Suprapubic skin (tissue), 4 donors: ENCODE data around the gene SYNE1. TPM values are rescaled to one million over a fixed set of nuclear protein-coding genes. Genes with fewer than 3 reads are reported as not detected.

Experiments
- DNase-seq, 2 donors: peaks; one replicate each; pipeline ENCODE4 v3.0.0-alpha.2; 2019; ENCODE audit warnings: low spot score in 2 of 2
- H3K27ac ChIP-seq: fragments of 200-600 bp; sonication (generic); one replicate; pipeline ENCODE4 v1.5.1; 2019
- H3K27me3 ChIP-seq: fragments of 200-600 bp; sonication (generic); one replicate; pipeline ENCODE4 v1.5.1; 2019
- H3K36me3 ChIP-seq: fragments of 200-600 bp; sonication (generic); one replicate; pipeline ENCODE4 v1.5.1; 2019
- H3K4me1 ChIP-seq: fragments of 200-600 bp; sonication (generic); one replicate; pipeline ENCODE4 v1.5.1; 2019
- H3K4me3 ChIP-seq: fragments of 200-600 bp; sonication (generic); one replicate; pipeline ENCODE4 v1.5.1; 2019; ENCODE audit warnings: mild to moderate bottlenecking
- H3K9me3 ChIP-seq: fragments of 200-600 bp; sonication (generic); one replicate; pipeline ENCODE4 v1.5.1; 2019
- EP300 ChIP-seq: sonication (generic); formaldehyde crosslinking; IDR thresholded peaks from one replicate; pipeline ENCODE4 v1.6.1; 2017; ENCODE audit warnings: antibody characterized with exemption
- POLR2A ChIP-seq, 2 donors: fragments of 450-650 bp; IDR thresholded peaks; one replicate each; pipeline ENCODE4 v1.6.1; 2017; ENCODE audit warnings: antibody characterized with exemption in 2 of 2, mild to moderate bottlenecking in 2 of 2, moderate library complexity in 2 of 2
- POLR2AphosphoS5 ChIP-seq, 3 donors: sonication (generic); formaldehyde crosslinking; IDR thresholded peaks; one replicate each; pipeline ENCODE4 v1.6.1; 2017; ENCODE audit warnings: antibody characterized with exemption in 3 of 3
- WGBS: methylation state at CpG from one replicate; pipeline ENCODE4 v1.1.5; 2018; 5-methylcytosine and 5-hydroxymethylcytosine counted together
- total RNA-seq, 4 donors: library from RNA; depleted of rRNA; stranded (reverse); fragments of >200 nt; gene quantifications; one replicate each; pipeline ENCODE4 v1.1.0, GENCODE V29; 2016
- TF ChIP-seq, protein P1 (sequence below), 2 donors: fragments of 200-600 bp in 1 of 2; fragments of 450-650 bp in 1 of 2; sonication (generic) in 1 of 2; IDR thresholded peaks; one replicate each; pipeline ENCODE4 v1.5.1; 2016 to 2019; ENCODE audit warnings: antibody characterized with exemption in 2 of 2, mild to moderate bottlenecking in 1 of 2, moderate library complexity in 1 of 2

SYNE1 gene
- total RNA-seq, 4 donors from 2014 or later: 105 to 184 (median 132) TPM

DNA sequence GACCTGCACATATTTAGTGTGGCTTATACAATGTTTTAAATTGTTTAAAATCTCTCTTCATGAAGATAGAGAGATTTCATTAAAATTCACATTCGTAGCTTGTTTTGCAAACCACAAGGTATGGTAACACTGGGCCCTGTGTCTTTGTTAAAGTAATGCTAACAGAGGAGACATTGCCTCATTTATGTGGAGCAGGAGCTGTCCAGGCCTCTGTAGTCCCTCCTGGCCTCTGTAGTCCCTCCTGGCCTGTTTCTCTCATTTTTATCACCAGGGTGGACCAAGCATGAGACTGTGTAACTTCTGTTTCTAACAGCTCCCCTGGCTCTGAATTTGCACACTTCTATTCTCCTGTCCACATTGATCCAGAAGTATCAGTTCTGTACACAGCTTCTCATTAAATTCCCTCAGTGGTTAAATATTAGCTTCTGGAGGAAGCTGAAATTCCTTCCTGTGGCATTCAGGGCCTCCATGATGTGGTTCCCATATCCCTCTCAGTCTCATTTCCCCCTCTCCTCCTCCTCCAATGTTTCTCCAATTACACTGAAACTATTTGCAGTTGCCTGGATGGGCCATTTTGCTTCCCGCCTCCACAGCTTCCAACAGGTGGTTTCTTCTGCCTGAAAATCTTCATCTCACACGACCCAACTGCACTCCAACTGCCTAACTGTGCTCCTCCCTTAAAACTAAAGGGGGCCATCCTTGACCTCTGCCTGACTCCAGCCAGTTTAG lies 340.4 kb downstream of the SYNE1 start:
- TF ChIP-seq, protein P1, sequence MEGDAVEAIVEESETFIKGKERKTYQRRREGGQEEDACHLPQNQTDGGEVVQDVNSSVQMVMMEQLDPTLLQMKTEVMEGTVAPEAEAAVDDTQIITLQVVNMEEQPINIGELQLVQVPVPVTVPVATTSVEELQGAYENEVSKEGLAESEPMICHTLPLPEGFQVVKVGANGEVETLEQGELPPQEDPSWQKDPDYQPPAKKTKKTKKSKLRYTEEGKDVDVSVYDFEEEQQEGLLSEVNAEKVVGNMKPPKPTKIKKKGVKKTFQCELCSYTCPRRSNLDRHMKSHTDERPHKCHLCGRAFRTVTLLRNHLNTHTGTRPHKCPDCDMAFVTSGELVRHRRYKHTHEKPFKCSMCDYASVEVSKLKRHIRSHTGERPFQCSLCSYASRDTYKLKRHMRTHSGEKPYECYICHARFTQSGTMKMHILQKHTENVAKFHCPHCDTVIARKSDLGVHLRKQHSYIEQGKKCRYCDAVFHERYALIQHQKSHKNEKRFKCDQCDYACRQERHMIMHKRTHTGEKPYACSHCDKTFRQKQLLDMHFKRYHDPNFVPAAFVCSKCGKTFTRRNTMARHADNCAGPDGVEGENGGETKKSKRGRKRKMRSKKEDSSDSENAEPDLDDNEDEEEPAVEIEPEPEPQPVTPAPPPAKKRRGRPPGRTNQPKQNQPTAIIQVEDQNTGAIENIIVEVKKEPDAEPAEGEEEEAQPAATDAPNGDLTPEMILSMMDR (IDR thresholded peaks at IDR 0.05): no peak
- TF ChIP-seq POLR2AphosphoS5 (IDR thresholded peaks at IDR 0.05) (no peak), POLR2A (IDR thresholded peaks at IDR 0.05) (no peak), EP300 (no peak)
- Histone ChIP-seq H3K27ac (no peak overlapping the region), H3K36me3 (peaks cover 19% of the 10 kb centered on the region), H3K9me3 (no peaks in the 10 kb centered on the region), H3K27me3 (no peaks in the 10 kb centered on the region), H3K4me1 (peaks cover 6% of the 10 kb centered on the region), H3K4me3 (no peak overlapping the region)
- 83% methylated on average over 3 of the region's 3 CpGs for WGBS
- DNase-seq: no peak

DNA sequence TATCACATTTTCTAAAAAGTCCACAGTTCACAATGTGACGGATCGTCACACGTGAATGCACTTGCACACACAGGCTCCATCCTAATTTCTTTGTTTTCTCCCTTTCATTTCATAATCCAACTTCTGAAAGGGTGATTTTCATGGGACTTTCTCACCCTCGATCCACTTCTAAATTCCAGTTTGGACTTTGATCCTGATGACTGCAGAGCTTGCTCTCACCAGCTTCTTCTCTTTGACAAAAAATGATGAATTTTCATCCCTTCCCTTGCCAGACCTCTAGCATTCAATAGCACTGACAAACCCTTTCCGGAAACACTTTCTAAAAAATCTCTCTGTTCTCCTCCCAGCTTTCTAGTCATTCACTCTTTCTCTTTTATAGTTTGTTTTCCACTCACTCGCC lies 341.2 kb downstream of the SYNE1 start:
- no peak for DNase-seq
- WGBS: 87% methylated on average over 6 of the region's 6 CpGs
- Histone ChIP-seq H3K27me3 (no peaks in the 10 kb centered on the region), H3K36me3 (peaks cover 24% of the 10 kb centered on the region), H3K4me1 (no peaks in the 10 kb centered on the region), H3K4me3 (no peak overlapping the region), H3K9me3 (no peaks in the 10 kb centered on the region), H3K27ac (no peak overlapping the region)
- no peak for TF ChIP-seq POLR2AphosphoS5 (IDR thresholded peaks at IDR 0.05)
- TF ChIP-seq, protein P1 (IDR thresholded peaks at IDR 0.05): no peak
- no peak for TF ChIP-seq EP300
- no peak for TF ChIP-seq POLR2A (IDR thresholded peaks at IDR 0.05)

DNA sequence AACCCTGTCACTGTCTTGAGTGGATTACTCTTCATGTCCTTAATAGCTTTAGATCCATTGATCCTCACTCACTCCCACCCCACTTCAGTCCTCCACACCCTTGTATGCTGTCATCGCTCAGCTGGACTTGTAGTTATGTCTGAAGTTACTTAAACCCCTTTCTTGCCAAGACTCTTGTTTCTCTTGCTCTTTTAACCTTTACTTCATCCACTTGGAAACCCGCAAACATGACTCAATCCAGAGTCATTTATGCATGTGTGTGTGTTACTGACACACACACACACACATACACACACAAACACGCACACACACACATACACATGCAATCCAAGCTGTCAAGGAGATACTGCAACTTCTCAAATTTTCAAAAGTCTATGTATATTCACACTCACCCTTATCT lies 341.8 kb downstream of the SYNE1 start:
- Histone ChIP-seq H3K27ac (no peak overlapping the region), H3K9me3 (no peaks in the 10 kb centered on the region), H3K27me3 (no peaks in the 10 kb centered on the region), H3K4me3 (no peak overlapping the region), H3K36me3 (peaks cover 28% of the 10 kb centered on the region), H3K4me1 (no peaks in the 10 kb centered on the region)
- TF ChIP-seq, protein P1 (IDR thresholded peaks at IDR 0.05): no peak
- TF ChIP-seq POLR2A (IDR thresholded peaks at IDR 0.05) (no peak), POLR2AphosphoS5 (IDR thresholded peaks at IDR 0.05) (peak in 1 of 3 donors; percentile 30), EP300 (no peak)
- WGBS: 83% methylated on average over 3 of the region's 3 CpGs
- DNase-seq: no peak

DNA sequence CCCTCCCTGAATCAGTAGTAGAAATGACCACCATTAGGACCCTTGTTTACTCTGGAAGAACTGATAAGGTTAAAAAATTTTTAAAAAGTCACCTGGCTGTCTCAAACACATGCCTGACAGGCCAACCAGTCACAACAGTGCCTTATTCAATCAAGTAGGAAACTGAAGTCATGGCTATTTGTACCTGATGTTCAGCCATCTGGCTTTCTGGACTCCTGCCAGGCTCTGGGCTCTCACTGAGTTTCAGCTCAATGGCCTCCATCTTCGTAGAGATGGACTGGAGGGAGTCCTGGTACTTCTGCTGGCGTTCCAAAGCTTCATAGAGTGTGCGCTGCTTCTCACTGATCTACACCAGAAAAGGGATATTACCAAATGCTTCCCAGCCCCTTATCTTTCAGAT lies 343.8 kb downstream of the SYNE1 start:
- no peak overlapping the region for H3K27ac ChIP-seq
- H3K27me3 ChIP-seq: no peaks in the 10 kb centered on the region
- no peaks in the 10 kb centered on the region for H3K4me1 ChIP-seq
- no peak overlapping the region for H3K4me3 ChIP-seq
- no peak for DNase-seq
- TF ChIP-seq EP300 (no peak), POLR2AphosphoS5 (IDR thresholded peaks at IDR 0.05) (no peak), POLR2A (IDR thresholded peaks at IDR 0.05) (no peak)
- TF ChIP-seq, protein P1 (IDR thresholded peaks at IDR 0.05): no peak
- 90% methylated on average over 3 of the region's 3 CpGs for WGBS
- H3K9me3 ChIP-seq: no peaks in the 10 kb centered on the region
- H3K36me3 ChIP-seq: peaks cover 43% of the 10 kb centered on the region

DNA sequence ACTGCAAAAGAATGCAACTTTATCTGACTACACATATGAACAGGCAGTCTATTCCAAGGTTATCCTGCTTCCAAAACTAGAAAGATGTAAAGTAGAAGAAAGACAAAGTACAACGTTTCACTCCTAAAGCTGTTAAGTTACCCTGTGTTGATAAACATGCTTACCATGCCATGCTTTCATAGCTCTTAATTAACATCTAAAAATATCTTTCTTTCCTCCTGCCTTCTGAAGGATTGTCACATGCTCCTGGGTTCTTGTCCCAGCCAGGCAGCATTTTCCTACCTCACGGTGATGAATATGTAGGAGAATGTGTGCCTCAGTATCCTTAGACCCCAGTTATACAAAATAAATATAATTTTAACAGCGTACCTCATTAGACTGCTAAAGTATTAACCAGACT lies 344.6 kb downstream of the SYNE1 start:
- H3K27ac ChIP-seq: no peak overlapping the region

More for the DNA sequence above, 344.6 kb downstream of the SYNE1 start:
- no peak overlapping the region for H3K4me3 ChIP-seq
- TF ChIP-seq POLR2AphosphoS5 (IDR thresholded peaks at IDR 0.05) (no peak), POLR2A (IDR thresholded peaks at IDR 0.05) (no peak), EP300 (no peak)
- TF ChIP-seq, protein P1 (IDR thresholded peaks at IDR 0.05): no peak
- no peaks in the 10 kb centered on the region for H3K4me1 ChIP-seq
- H3K9me3 ChIP-seq: no peaks in the 10 kb centered on the region
- WGBS: 85% methylated on average over 3 of the region's 3 CpGs
- no peaks in the 10 kb centered on the region for H3K27me3 ChIP-seq
- DNase-seq: no peak
- H3K36me3 ChIP-seq: peaks cover 48% of the 10 kb centered on the region
